GM12864 (cell line): ENCODE measurements around the gene GIPC2.

Source experiments
- DNase-seq: peaks from one replicate; pipeline ENCODE4 v3.0.0-alpha.2; 2011; ENCODE audit warnings: low read depth
- H3K4me3 ChIP-seq: 2 replicates; pipeline ENCODE4 v1.5.1; 2011; ENCODE audit warnings: mild to moderate bottlenecking, low read depth, low read length, control low read depth
- TF ChIP-seq, protein P1 (sequence below): IDR thresholded peaks from 2 replicates; pipeline ENCODE4 v1.5.1; 2011; ENCODE audit warnings: low read depth, mild to moderate bottlenecking, moderate library complexity, low read length, control low read depth, inconsistent platforms; ENCODE audit errors: missing control alignments

GIPC2 gene

DNA sequence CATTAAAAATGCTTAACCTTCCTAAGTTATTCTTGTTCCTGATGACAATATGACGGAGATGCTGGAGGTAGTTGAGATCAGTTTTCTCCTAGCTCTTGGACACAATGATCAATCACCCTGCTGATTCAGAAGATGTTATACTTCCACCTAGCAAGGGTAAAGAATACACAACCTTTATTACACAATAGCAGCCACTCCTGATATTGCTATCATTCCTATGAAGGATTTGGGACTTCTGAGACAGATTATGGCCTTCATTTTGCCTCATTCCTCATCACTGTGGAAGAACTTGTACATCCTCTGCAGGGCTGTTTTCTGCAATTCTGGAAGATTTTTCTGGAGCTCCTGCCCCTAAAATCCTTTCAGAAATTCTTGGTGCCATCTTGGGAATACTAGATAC is 47.8 kb downstream of the GIPC2 start:
- no peak for DNase-seq
- TF ChIP-seq, protein P1, sequence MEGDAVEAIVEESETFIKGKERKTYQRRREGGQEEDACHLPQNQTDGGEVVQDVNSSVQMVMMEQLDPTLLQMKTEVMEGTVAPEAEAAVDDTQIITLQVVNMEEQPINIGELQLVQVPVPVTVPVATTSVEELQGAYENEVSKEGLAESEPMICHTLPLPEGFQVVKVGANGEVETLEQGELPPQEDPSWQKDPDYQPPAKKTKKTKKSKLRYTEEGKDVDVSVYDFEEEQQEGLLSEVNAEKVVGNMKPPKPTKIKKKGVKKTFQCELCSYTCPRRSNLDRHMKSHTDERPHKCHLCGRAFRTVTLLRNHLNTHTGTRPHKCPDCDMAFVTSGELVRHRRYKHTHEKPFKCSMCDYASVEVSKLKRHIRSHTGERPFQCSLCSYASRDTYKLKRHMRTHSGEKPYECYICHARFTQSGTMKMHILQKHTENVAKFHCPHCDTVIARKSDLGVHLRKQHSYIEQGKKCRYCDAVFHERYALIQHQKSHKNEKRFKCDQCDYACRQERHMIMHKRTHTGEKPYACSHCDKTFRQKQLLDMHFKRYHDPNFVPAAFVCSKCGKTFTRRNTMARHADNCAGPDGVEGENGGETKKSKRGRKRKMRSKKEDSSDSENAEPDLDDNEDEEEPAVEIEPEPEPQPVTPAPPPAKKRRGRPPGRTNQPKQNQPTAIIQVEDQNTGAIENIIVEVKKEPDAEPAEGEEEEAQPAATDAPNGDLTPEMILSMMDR: no peak
- no peak overlapping the region for H3K4me3 ChIP-seq

DNA sequence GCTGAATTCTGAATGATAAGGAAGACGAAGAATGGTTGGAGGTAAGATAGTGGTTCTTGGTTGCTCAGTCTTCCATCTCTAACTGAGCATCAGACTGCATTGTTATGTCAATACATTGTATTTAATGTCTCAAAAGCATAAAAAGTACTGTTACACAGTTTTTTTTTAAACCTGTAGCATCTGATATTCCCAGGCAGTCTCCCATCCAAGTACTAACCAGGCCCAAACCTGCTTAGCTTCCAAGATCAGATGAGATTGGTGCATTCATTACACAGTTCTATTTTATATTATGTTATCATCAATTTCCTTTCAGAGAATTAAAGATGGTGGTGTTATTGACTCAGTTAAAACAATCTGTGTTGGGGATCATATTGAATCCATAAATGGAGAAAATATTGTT is 48.9 kb downstream of the GIPC2 start:
- DNase-seq: no peak
- TF ChIP-seq, protein P1: no peak
- H3K4me3 ChIP-seq: no peak overlapping the region

DNA sequence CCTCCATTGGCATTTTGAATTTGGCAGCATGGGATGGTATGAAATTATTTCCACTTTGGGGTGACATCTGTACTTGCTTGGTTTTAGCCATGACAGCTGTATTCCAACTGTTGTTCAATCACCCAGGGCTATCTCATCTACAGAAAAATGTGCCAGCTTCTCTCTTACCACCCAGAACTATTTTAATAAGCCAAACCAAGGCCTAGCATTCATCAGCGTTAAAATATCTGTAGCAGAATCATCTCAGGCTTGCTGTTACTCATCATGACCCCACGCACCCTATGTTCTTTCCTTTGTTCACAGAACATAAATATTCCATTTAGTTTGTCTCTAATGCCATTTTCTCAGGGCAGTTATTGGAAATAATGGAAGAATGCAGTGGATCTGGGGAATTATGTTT is 49.8 kb downstream of the GIPC2 start:
- H3K4me3 ChIP-seq: no peak overlapping the region
- TF ChIP-seq, protein P1: no peak
- no peak for DNase-seq

DNA sequence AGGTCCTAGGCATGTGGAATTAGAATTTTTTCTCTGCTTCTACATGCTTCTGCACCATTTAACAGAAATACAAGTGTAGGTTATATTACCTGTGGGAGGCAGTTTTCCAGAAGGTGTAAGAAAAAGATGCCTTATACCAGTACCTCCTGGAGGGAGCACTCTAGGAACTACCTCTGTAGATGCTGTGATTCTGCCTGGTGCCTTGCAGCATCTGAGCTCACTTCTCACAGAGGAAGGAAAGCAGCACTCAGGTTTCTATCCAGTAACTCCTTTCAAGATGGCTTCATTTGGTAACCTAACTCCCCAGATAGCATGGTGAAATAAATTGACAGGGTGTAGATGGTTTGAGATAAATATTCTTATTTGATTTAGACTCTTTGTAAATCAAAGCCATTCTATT is 50.3 kb downstream of the GIPC2 start:
- H3K4me3 ChIP-seq: no peak overlapping the region
- no peak for DNase-seq
- TF ChIP-seq, protein P1: no peak

DNA sequence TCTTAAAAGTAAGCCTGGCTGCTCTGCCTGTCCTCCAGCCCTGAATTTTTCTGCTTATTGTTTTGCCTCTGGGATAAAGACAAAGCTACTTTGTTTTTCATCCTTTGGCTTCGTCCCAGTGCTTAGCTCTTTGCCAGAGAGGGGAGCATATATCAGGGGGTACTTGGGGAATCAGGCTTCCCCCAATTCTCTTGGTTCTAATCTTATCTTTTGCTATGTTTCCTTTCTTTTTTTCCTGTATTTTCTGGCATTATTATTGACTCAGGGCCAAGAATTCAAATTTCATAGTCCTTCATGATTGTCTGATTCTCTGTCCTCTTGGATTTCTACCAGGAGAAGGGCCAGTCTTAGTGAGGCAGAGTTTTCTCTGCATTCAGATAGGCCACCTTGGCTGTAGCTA is 51.2 kb downstream of the GIPC2 start:
- DNase-seq: no peak
- H3K4me3 ChIP-seq: no peak overlapping the region
- TF ChIP-seq, protein P1: no peak

DNA sequence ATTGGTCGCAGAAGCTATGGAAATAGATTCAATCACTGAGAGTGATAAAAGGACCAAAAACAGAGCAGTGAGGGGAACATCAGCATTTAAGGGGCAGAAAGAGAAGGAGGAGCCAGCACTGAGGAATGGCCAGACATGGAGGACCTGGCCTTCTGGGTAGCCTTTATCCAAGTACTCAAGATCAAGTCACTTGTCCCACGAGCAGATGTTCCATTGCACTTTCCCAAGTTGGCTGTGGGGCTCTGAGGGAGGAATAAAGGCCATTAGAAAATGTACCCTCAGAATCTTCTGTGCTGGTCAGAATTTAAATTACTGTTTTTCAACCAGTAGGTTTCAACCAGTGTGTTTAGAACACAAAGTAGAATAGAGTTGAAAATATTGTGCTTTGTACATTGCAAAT is 55.3 kb downstream of the GIPC2 start:
- no peak for DNase-seq
- TF ChIP-seq, protein P1: no peak
- no peak overlapping the region for H3K4me3 ChIP-seq

DNA sequence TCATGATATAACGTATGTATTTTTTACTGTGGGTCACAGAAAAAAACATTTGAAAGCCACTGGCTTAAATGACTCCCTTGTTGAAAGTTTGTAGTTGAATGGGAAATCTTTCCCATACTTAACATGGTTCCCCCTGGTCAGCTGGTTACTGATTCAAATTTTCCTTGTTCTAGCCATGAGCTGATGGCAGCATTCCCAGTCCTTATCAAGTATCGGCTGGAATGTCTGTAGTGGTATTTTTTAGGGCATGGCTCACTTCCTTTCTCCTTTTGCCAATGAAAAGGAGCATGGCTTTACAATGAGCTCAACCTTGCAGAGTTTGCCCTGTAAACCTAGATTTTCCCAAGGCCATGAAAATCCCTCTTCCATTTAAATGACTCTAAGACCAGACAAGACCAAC is 55.7 kb downstream of the GIPC2 start:
- no peak for DNase-seq
- H3K4me3 ChIP-seq: no peak overlapping the region
- TF ChIP-seq, protein P1: no peak
